ENCODE measurements around the gene COASY.
"Not testable (repeated sequence)": the region's sequence is repeated elsewhere in the genome, so short reads cannot be mapped to it uniquely, and the experiment has no call there.

COASY gene

GRCh38 chr17:42555122-42555622 lies 6.8 kb upstream of the COASY start:
- Mint-ChIP-seq H3K36me3 (no peaks in the 10 kb centered on the region), H3K27me3 (no peaks in the 10 kb centered on the region), H3K4me1 (ENCODE audit: low read depth) (peaks cover 19% of the 10 kb centered on the region), H3K9me3 (ENCODE audit: low read depth) (no peaks in the 10 kb centered on the region), H3K4me3 (peak overlapping the region; percentile 89), H3K27ac (peak overlapping the region; percentile 88)

- not testable (repeated sequence) for H3K9me3 Mint-ChIP-seq (ENCODE audit: low read depth); H3K36me3 Mint-ChIP-seq; H3K27ac Mint-ChIP-seq; H3K27me3 Mint-ChIP-seq
- Mint-ChIP-seq H3K4me3 (peak overlapping the region; percentile 89), H3K4me1 (ENCODE audit: low read depth) (peaks cover 16% of the 10 kb centered on the region)
Observed at GRCh38 chr17:42555961-42556617, 5.9 kb upstream of the COASY start.

GRCh38 chr17:42559075-42559474 lies 2.9 kb upstream of the COASY start:
- Mint-ChIP-seq H3K27ac (no peak overlapping the region), H3K27me3 (no peaks in the 10 kb centered on the region), H3K4me1 (ENCODE audit: low read depth) (peaks cover 30% of the 10 kb centered on the region), H3K4me3 (no peak overlapping the region), H3K9me3 (ENCODE audit: low read depth) (no peaks in the 10 kb centered on the region), H3K36me3 (peaks cover 2% of the 10 kb centered on the region)

DNA sequence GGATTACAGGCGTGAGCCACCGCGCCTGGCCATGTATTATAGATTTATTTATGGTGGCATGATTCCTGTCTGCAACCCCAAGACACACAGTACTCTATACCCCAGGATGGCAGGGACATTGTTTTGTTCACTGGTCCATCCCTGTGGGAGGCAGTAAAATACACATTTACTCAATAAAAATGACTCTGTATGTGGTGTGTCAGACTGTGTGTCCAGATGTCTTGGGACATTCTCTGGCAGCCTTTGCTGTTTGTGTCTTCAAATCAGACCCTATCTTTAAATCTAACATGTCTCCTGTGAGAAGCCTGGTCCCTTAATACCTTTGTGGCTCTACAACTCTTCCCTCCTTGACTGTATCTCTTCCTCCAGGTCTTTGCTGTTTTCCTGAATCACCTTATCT lies 1.7 kb upstream of the COASY start:
- Mint-ChIP-seq H3K4me1 (ENCODE audit: low read depth) (peaks cover 28% of the 10 kb centered on the region), H3K27me3 (no peaks in the 10 kb centered on the region), H3K4me3 (peak overlapping the region; percentile 2), H3K9me3 (ENCODE audit: low read depth) (no peaks in the 10 kb centered on the region), H3K27ac (no peak overlapping the region), H3K36me3 (peaks cover 2% of the 10 kb centered on the region)

DNA sequence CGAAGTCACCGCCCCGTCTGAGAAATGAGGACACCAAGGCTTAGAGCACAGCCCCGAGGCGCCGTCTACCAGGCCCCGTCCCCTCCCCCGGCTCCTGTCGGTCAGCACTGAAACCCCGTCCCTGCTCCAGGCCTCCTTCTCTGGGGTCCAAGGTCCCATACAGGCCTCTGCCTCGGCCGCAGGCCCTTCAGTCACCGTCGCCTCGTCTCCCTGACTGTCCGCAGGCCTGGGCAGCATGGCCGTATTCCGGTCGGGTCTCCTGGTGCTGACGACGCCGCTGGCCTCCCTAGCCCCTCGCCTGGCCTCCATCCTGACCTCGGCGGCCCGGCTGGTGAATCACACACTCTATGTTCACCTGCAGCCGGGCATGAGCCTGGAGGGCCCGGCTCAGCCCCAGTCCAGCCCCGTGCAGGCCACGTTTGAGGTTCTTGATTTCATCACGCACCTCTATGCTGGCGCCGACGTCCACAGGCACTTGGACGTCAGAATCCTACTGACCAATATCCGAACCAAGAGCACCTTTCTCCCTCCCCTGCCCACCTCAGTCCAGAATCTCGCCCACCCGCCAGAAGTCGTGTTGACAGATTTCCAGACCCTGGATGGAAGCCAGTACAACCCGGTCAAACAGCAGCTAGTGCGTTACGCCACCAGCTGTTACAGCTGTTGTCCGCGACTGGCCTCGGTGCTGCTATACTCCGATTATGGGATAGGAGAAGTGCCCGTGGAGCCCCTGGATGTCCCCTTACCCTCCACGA lies 617 bp downstream of the COASY start:
- Mint-ChIP-seq H3K27me3 (no peaks in the 10 kb centered on the region), H3K4me3 (peak overlapping the region; percentile 93), H3K27ac (peak overlapping the region; percentile 95), H3K4me1 (ENCODE audit: low read depth) (peaks cover 28% of the 10 kb centered on the region), H3K9me3 (ENCODE audit: low read depth) (no peaks in the 10 kb centered on the region), H3K36me3 (peaks cover 5% of the 10 kb centered on the region)

GRCh38 chr17:42563143-42563509 lies 1.2 kb downstream of the COASY start:
- Mint-ChIP-seq H3K9me3 (ENCODE audit: low read depth) (no peaks in the 10 kb centered on the region), H3K27ac (peak overlapping the region; percentile 50), H3K36me3 (peaks cover 7% of the 10 kb centered on the region), H3K4me3 (peak overlapping the region; percentile 93), H3K27me3 (no peaks in the 10 kb centered on the region), H3K4me1 (ENCODE audit: low read depth) (peaks cover 32% of the 10 kb centered on the region)

DNA sequence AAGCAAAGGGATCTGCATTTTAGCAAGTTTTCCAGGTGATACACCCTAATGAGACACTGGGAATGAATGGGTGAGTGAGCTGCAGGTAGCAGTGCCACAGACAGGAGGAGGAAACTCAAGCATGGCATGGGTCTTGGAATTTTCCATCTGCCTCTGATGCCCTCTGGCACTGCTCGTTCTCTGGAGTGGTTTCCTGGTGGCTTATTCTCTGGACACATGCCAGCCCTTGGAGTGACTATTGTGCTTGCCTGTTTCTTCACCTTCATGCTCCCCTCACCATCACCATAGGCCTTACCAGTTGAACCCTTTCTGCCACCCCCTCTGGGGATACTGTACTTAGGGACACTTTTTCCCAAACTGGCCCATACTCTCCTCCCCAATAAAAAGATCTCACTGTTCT lies 1.6 kb downstream of the COASY start:
- H3K36me3 Mint-ChIP-seq = peaks cover 7% of the 10 kb centered on the region
- no peaks in the 10 kb centered on the region for H3K27me3 Mint-ChIP-seq
- peaks cover 35% of the 10 kb centered on the region for H3K4me1 Mint-ChIP-seq (ENCODE audit: low read depth)
- H3K9me3 Mint-ChIP-seq (ENCODE audit: low read depth) = no peaks in the 10 kb centered on the region
- H3K27ac Mint-ChIP-seq = peak overlapping the region; percentile 81
- peak overlapping the region; percentile 93 for H3K4me3 Mint-ChIP-seq

- no peaks in the 10 kb centered on the region for H3K27me3 Mint-ChIP-seq
- peaks cover 38% of the 10 kb centered on the region for H3K4me1 Mint-ChIP-seq (ENCODE audit: low read depth)
- peak overlapping the region; percentile 81 for H3K27ac Mint-ChIP-seq
- peak overlapping the region; percentile 93 for H3K4me3 Mint-ChIP-seq
- no peaks in the 10 kb centered on the region for H3K9me3 Mint-ChIP-seq (ENCODE audit: low read depth)
- H3K36me3 Mint-ChIP-seq = peaks cover 7% of the 10 kb centered on the region
Observed at GRCh38 chr17:42563950-42564349, 2.0 kb downstream of the COASY start.

DNA sequence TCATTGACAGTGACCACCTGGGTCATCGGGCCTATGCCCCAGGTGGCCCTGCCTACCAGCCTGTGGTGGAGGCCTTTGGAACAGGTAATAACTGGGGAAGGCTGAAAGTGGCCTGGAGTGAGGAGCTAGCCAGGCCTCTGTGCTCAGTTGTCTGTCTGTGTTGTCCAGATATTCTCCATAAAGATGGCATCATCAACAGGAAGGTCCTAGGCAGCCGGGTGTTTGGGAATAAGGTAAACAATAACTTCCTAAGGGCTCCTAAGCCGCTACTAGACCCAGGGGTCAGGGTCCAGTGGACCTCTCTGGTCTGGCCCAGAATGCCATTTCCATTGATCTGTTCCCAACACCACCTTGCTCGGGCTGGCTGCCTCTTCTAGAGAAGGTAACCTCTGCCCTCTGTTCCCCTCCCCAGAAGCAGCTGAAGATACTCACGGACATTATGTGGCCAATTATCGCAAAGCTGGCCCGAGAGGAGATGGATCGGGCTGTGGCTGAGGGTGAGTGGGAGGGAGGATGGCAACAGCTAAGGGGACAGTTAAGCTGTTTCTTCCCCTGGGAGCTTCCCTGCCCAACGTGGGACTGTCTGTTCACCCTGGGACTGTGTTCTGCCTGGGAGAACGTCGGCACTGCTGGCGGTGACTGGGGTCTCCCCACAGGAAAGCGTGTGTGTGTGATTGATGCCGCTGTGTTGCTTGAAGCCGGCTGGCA lies 3.0 kb downstream of the COASY start:
- Mint-ChIP-seq H3K36me3 (peaks cover 7% of the 10 kb centered on the region), H3K4me3 (peak overlapping the region; percentile 59), H3K9me3 (ENCODE audit: low read depth) (no peaks in the 10 kb centered on the region), H3K27ac (peak overlapping the region; percentile 41), H3K27me3 (no peaks in the 10 kb centered on the region), H3K4me1 (ENCODE audit: low read depth) (peaks cover 44% of the 10 kb centered on the region)

DNA sequence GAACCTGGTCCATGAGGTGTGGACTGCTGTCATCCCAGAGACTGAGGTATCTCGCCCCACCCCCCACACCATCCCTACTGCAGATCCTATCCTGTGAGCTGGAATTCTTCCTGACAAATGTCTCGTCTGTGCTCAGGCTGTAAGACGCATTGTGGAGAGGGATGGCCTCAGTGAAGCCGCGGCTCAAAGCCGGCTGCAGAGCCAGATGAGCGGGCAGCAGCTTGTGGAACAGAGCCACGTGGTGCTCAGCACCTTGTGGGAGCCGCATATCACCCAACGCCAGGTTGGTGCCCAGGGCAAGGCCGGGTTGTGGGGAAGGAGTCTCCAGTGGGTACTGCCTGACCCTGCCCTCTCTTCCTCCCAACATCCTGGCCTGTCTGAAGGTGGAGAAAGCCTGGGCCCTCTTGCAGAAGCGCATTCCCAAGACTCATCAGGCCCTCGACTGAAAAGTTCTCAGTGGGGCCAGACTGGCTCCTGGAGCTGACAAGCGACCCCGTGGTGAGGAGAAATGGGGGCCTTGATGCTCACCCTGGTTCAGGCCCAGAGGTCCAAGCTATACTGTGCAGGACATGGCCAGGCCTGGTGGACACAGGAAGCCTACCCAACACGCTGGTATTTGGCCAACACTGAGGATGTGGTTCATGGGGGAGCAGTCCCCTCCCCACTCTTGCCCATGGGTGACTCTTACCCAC lies 3.7 kb downstream of the COASY start:
- Mint-ChIP-seq H3K36me3 (peaks cover 7% of the 10 kb centered on the region), H3K9me3 (ENCODE audit: low read depth) (no peaks in the 10 kb centered on the region), H3K4me3 (peak overlapping the region; percentile 97), H3K27ac (peak overlapping the region; percentile 94), H3K4me1 (ENCODE audit: low read depth) (peaks cover 46% of the 10 kb centered on the region), H3K27me3 (no peaks in the 10 kb centered on the region)

DNA sequence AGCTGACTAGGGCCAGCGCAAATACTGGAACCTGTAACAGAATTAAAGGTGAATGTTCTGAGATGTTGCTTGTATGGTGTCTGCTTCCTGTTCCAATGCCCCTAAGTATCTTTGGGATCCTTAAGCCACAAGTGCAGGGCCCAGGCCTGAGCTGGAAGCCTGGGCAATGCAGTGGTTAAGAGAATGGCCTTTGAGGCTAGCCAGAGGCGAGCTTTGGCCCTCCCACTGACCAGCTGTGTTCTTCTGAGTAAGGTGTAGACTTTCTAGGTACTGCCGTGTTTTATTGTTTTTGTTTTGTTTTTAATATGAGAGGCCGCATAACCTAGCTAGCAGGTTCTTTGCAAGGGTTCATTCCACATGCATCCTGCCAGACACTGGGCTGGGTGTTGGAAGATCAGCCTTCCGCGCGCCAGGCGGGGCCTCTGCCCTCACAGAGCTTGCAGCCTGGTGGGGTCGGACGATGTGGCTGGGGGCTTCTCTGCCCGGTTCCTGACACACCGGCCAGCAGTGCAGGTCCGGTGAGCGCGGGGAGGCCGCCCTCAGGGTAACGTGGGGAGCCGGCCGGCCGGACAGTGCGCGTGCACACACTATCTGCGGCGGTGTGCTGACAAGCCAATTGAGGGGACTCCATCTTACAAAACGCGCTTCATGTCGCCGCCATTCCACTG lies 4.4 kb downstream of the COASY start:
- Mint-ChIP-seq H3K9me3 (ENCODE audit: low read depth) (no peaks in the 10 kb centered on the region), H3K27ac (peak overlapping the region; percentile 94), H3K27me3 (no peaks in the 10 kb centered on the region), H3K4me1 (ENCODE audit: low read depth) (peaks cover 44% of the 10 kb centered on the region), H3K4me3 (peak overlapping the region; percentile 97), H3K36me3 (peaks cover 7% of the 10 kb centered on the region)

DNA sequence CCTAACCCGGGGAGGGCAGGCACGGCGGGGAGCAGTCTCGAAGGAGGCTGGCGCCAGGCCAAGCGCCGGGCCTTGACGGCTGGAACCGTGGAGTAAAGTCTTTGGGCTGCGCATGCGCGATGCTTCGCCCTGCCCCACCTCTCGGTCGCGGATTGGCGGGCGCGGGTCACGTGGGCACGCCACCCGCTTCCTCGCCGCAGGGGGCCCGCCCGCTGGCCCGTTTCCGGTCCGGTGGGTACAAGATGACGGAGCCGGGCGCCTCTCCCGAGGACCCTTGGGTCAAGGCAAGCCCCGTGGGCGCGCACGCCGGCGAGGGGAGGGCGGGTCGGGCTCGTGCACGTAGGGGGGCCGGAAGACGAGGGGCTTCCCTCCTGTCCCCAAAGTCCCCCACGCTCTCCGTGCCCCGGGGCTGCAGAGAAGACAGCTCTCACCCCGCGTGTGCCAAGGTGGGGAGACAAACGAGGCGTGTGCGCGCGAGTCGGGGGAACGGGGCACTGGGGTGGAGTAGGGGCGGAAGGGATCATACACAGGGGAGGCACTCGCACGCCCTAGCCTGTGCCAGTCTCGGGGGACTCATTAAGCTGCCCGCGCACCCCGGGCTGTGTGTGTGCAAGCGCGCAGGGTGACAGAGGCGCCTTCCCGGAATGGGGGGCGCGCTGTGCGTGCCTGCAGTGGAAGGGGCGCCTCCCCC lies 5.1 kb downstream of the COASY start, which contains the start of gene MLX:
MLX (plus strand) TSS at position 218 of the 691 bp plus-strand sequence; CDS start at position 243, 25 bp downstream.
- Mint-ChIP-seq H3K36me3 (peaks cover 7% of the 10 kb centered on the region), H3K27me3 (no peaks in the 10 kb centered on the region), H3K4me3 (peak within 1 kb of the TSS; percentile 97), H3K27ac (peak within 1 kb of the TSS; percentile 95), H3K4me1 (ENCODE audit: low read depth) (peaks cover 38% of the 10 kb centered on the region), H3K9me3 (ENCODE audit: low read depth) (no peaks in the 10 kb centered on the region)

- H3K4me1 Mint-ChIP-seq (ENCODE audit: low read depth) = peaks cover 32% of the 10 kb centered on the region
- peak overlapping the region; percentile 97 for H3K4me3 Mint-ChIP-seq
- H3K9me3 Mint-ChIP-seq (ENCODE audit: low read depth) = no peaks in the 10 kb centered on the region
- no peaks in the 10 kb centered on the region for H3K27me3 Mint-ChIP-seq
- peaks cover 11% of the 10 kb centered on the region for H3K36me3 Mint-ChIP-seq
- H3K27ac Mint-ChIP-seq = peak overlapping the region; percentile 95
Observed at GRCh38 chr17:42568341-42569111, 6.6 kb downstream of the COASY start.
